Measurements from ENCODE around the gene PAIP1.
"Not testable (repeated sequence)": the region's sequence is repeated elsewhere in the genome, so short reads cannot be mapped to it uniquely, and the experiment has no call there.

Gene PAIP1

DNA sequence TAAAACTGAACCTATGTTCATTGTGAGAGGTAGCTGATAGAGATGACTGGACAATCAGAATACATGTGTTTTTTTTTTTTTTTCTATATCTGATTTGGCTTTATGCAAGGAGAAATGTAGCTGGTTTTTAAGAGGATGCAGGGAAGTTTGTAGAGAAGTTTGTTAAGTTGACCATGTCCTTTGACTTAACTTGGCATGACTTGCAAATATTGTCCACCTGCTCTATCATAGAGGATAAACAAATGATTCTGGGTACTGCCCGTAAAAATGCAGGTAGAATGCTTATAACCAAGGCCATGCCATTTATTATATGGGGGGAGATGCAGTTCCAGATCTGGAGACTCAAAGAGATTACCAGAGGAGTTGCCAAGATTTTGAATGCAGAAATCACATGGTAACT is 32.4 kb upstream of the PAIP1 start:
- no peak overlapping the region for H3K4me3 ChIP-seq (ENCODE audit: insufficient read depth, low read depth, low read length)
- no peaks in the 10 kb centered on the region for H3K4me1 ChIP-seq (ENCODE audit: control insufficient read depth, insufficient read depth, low read length)
- H3K36me3 ChIP-seq (ENCODE audit: control insufficient read depth, insufficient read depth, low read length), result no peaks in the 10 kb centered on the region
- H3K9me3 ChIP-seq (ENCODE audit: control insufficient read depth, low read length), result no peaks in the 10 kb centered on the region
- no peaks in the 10 kb centered on the region for H3K27me3 ChIP-seq (ENCODE audit: control insufficient read depth, insufficient read depth, low read length, poor library complexity, severe bottlenecking)
- H3K27ac ChIP-seq (ENCODE audit: insufficient read depth, low read depth, low read length, poor library complexity, severe bottlenecking), result no peak overlapping the region
- WGBS, 2 experiments, result 96 to 100% methylated on average over 1 of the region's 1 CpG

GRCh38 chr5:43588842-43589241 is 32.0 kb upstream of the PAIP1 start:
- 60 to 83% methylated on average over 1 of the region's 1 CpG for WGBS, 2 experiments

DNA sequence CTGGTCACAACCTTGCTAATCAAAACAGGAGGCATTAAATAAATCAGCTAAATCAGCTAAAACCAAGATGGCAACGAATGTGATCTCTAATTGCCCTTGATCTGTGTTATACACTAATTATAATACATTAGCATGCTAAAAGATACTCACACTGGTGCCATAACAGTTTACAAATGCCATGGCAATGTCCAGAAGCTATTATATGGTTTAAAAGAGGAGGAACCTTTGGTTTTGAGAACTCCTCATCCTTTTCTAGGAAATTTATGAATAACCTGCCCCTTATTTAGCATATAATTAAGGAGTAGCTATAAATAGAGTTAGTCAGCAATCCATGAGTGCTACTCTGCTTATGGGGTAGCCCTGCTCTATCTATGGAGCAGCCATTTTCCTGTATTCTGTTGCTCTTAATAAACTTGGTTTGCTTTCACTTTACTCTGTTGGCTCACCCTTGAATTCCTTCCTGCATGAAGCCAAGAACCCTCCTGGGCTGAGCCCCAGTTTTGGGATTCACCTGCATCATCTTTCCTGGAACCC is 27.4 kb upstream of the PAIP1 start:
- Histone ChIP-seq H3K36me3 (ENCODE audit: control insufficient read depth, insufficient read depth, low read length) (no peaks in the 10 kb centered on the region), H3K9me3 (ENCODE audit: control insufficient read depth, low read length) (peaks cover 2% of the 10 kb centered on the region), H3K4me3 (ENCODE audit: insufficient read depth, low read depth, low read length) (no peak overlapping the region), H3K27me3 (ENCODE audit: control insufficient read depth, insufficient read depth, low read length, poor library complexity, severe bottlenecking) (no peaks in the 10 kb centered on the region), H3K4me1 (ENCODE audit: control insufficient read depth, insufficient read depth, low read length) (no peaks in the 10 kb centered on the region), H3K27ac (ENCODE audit: insufficient read depth, low read depth, low read length, poor library complexity, severe bottlenecking) (no peak overlapping the region)
- 90% methylated on average over 1 of the region's 1 CpG; no CpG with 5 or more reads in 1 of the 2 experiments for WGBS, 2 experiments

More at GRCh38 chr5:43588842-43589241, 32.0 kb upstream of the PAIP1 start:
- Histone ChIP-seq H3K4me3 (ENCODE audit: insufficient read depth, low read depth, low read length) (no peak overlapping the region), H3K27me3 (ENCODE audit: control insufficient read depth, insufficient read depth, low read length, poor library complexity, severe bottlenecking) (no peaks in the 10 kb centered on the region), H3K9me3 (ENCODE audit: control insufficient read depth, low read length) (peaks cover 2% of the 10 kb centered on the region), H3K36me3 (ENCODE audit: control insufficient read depth, insufficient read depth, low read length) (no peaks in the 10 kb centered on the region), H3K4me1 (ENCODE audit: control insufficient read depth, insufficient read depth, low read length) (no peaks in the 10 kb centered on the region), H3K27ac (ENCODE audit: insufficient read depth, low read depth, low read length, poor library complexity, severe bottlenecking) (no peak overlapping the region)

DNA sequence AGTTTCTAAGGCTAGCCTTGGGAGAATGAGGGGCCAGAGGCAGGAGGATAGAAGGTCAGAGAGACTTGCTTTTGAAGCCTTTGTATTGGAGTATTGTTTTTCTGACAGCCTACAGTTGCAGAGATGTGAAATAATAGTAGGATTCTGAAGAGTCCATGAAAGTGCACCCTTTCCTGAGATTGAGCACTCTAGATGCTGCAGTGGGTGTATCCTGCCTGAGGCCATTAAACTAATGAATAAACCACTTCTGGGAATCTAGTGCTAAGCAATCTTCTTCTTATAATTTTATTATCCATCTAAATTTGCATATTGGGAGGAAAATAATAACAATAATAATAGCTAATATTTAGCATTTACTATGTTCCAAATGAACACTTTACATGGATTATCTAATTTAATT is 26.8 kb upstream of the PAIP1 start:
- Histone ChIP-seq H3K9me3 (ENCODE audit: control insufficient read depth, low read length) (peaks cover 2% of the 10 kb centered on the region), H3K36me3 (ENCODE audit: control insufficient read depth, insufficient read depth, low read length) (no peaks in the 10 kb centered on the region), H3K4me1 (ENCODE audit: control insufficient read depth, insufficient read depth, low read length) (no peaks in the 10 kb centered on the region), H3K27me3 (ENCODE audit: control insufficient read depth, insufficient read depth, low read length, poor library complexity, severe bottlenecking) (no peaks in the 10 kb centered on the region), H3K27ac (ENCODE audit: insufficient read depth, low read depth, low read length, poor library complexity, severe bottlenecking) (no peak overlapping the region), H3K4me3 (ENCODE audit: insufficient read depth, low read depth, low read length) (no peak overlapping the region)

DNA sequence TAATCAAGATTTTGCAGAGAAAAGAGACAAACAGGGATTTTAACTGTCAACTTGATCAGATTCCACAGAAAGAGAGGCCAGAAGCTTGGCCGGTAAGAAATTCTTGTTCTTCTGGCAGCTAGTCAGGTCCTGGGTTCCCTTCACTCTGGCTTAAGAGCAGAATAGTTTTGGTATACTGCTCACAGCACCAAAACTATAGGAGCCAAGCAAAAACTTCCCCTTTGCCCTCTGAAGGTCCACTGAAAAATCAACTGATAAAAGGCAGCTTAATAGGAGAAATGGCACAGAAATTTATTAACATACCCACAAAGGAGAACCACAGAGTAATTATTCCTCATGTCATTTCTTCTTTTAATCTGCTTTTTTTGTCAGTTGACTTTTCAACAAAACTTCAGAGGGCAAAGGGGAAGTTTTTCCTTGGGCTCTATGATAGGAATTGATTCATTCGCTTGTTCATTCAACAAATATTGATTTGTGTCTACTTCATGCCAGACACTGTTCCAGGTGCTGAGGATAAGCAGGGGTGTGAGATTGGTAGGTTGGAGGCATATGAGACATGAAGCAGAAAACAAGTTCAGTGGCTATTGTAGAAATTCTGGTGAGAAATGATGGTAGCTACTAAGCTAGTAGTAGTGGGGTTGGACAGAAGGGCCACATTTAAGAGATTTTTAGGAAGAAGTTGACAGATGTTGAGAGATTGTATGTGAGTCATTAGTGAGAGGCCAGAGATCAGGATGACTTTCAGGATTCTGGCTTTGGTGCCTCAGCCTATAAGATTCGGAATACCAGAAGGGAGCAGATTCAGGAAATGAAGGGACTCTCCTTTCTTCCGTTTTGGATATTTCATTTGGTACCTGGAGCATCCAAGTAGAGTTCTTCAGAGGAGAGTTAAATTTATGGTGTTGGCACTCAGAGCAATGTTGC is 25.5 kb upstream of the PAIP1 start:
- Histone ChIP-seq H3K9me3 (ENCODE audit: control insufficient read depth, low read length) (peaks cover 2% of the 10 kb centered on the region), H3K27ac (ENCODE audit: insufficient read depth, low read depth, low read length, poor library complexity, severe bottlenecking) (no peak overlapping the region), H3K4me3 (ENCODE audit: insufficient read depth, low read depth, low read length) (no peak overlapping the region), H3K27me3 (ENCODE audit: control insufficient read depth, insufficient read depth, low read length, poor library complexity, severe bottlenecking) (no peaks in the 10 kb centered on the region), H3K4me1 (ENCODE audit: control insufficient read depth, insufficient read depth, low read length) (no peaks in the 10 kb centered on the region), H3K36me3 (ENCODE audit: control insufficient read depth, insufficient read depth, low read length) (no peaks in the 10 kb centered on the region)
- WGBS, 2 experiments, result 90 to 95% methylated on average over 4 of the region's 4 CpGs

- Histone ChIP-seq H3K36me3 (ENCODE audit: control insufficient read depth, insufficient read depth, low read length) (no peaks in the 10 kb centered on the region), H3K27me3 (ENCODE audit: control insufficient read depth, insufficient read depth, low read length, poor library complexity, severe bottlenecking) (no peaks in the 10 kb centered on the region), H3K4me3 (ENCODE audit: insufficient read depth, low read depth, low read length) (no peak overlapping the region), H3K9me3 (ENCODE audit: control insufficient read depth, low read length) (peaks cover 2% of the 10 kb centered on the region), H3K4me1 (ENCODE audit: control insufficient read depth, insufficient read depth, low read length) (no peaks in the 10 kb centered on the region), H3K27ac (ENCODE audit: insufficient read depth, low read depth, low read length, poor library complexity, severe bottlenecking) (no peak overlapping the region)
- 86 to 93% methylated on average over 1 of the region's 1 CpG for WGBS, 2 experiments
These were observed 24.5 kb upstream of the PAIP1 start for GRCh38 chr5:43581398-43581797.

- H3K4me3 ChIP-seq (ENCODE audit: insufficient read depth, low read depth, low read length); H3K36me3 ChIP-seq (ENCODE audit: control insufficient read depth, insufficient read depth, low read length); H3K27me3 ChIP-seq (ENCODE audit: control insufficient read depth, insufficient read depth, low read length, poor library complexity, severe bottlenecking); H3K27ac ChIP-seq (ENCODE audit: insufficient read depth, low read depth, low read length, poor library complexity, severe bottlenecking); H3K9me3 ChIP-seq (ENCODE audit: control insufficient read depth, low read length); H3K4me1 ChIP-seq (ENCODE audit: control insufficient read depth, insufficient read depth, low read length): not testable (repeated sequence)
- 85 to 87% methylated on average over 9 to 10 of the region's 10 CpGs for WGBS, 2 experiments
These were observed 23.7 kb upstream of the PAIP1 start for GRCh38 chr5:43580402-43581210.

GRCh38 chr5:43573058-43573457 is 16.2 kb upstream of the PAIP1 start:
- WGBS, 2 experiments, result 100% methylated on average over 1 of the region's 1 CpG; no CpG with 5 or more reads in 1 of the 2 experiments
- Histone ChIP-seq H3K27ac (ENCODE audit: insufficient read depth, low read depth, low read length, poor library complexity, severe bottlenecking) (no peak overlapping the region), H3K9me3 (ENCODE audit: control insufficient read depth, low read length) (no peaks in the 10 kb centered on the region), H3K4me3 (ENCODE audit: insufficient read depth, low read depth, low read length) (no peak overlapping the region), H3K27me3 (ENCODE audit: control insufficient read depth, insufficient read depth, low read length, poor library complexity, severe bottlenecking) (no peaks in the 10 kb centered on the region), H3K36me3 (ENCODE audit: control insufficient read depth, insufficient read depth, low read length) (no peaks in the 10 kb centered on the region), H3K4me1 (ENCODE audit: control insufficient read depth, insufficient read depth, low read length) (no peaks in the 10 kb centered on the region)

DNA sequence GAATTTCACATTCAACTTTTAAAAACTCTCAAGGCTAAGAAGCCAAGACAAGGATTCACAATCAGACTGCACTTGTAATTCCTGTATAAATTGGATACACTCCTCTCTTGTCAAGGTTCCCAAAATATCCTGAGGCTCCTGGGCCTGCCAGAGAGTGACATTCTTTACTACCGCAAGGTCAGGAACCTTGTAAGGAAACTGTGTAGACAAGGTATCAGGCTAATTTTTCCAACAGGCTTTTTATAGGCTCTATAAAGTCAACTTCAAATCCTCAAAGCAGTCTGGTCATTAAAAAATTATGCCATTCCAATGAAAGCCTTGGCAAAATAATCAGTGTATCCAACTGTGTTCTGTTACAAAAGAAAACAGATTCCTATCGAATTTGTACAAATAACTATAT is 15.5 kb upstream of the PAIP1 start:
- H3K4me3 ChIP-seq (ENCODE audit: insufficient read depth, low read depth, low read length), result no peak overlapping the region
- 88 to 92% methylated on average over 1 of the region's 2 CpGs for WGBS, 2 experiments
- H3K9me3 ChIP-seq (ENCODE audit: control insufficient read depth, low read length), result no peaks in the 10 kb centered on the region
- H3K36me3 ChIP-seq (ENCODE audit: control insufficient read depth, insufficient read depth, low read length), result no peaks in the 10 kb centered on the region
- H3K27me3 ChIP-seq (ENCODE audit: control insufficient read depth, insufficient read depth, low read length, poor library complexity, severe bottlenecking), result no peaks in the 10 kb centered on the region
- H3K27ac ChIP-seq (ENCODE audit: insufficient read depth, low read depth, low read length, poor library complexity, severe bottlenecking), result no peak overlapping the region
- no peaks in the 10 kb centered on the region for H3K4me1 ChIP-seq (ENCODE audit: control insufficient read depth, insufficient read depth, low read length)

DNA sequence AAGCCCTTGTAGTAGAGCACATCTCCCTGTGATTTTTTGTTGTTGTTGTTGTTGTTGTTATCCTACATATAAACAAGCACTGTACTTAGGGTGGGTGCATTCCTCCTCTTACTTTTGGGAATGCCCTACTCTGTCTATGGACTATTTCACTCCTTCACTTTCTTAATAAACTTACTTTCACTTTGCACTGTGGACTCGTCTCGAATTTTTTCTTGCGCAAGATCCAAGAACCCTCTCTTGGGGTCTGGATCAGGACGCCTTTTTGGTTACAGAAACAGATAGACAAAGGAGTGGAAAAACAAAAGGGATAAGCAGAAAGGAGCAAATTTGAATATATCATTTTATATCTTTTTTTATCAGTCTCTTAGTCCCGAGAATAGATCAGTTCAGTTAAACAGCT is 14.4 kb upstream of the PAIP1 start:
- Histone ChIP-seq H3K27ac (ENCODE audit: insufficient read depth, low read depth, low read length, poor library complexity, severe bottlenecking) (no peak overlapping the region), H3K4me3 (ENCODE audit: insufficient read depth, low read depth, low read length) (no peak overlapping the region), H3K4me1 (ENCODE audit: control insufficient read depth, insufficient read depth, low read length) (no peaks in the 10 kb centered on the region), H3K36me3 (ENCODE audit: control insufficient read depth, insufficient read depth, low read length) (no peaks in the 10 kb centered on the region), H3K27me3 (ENCODE audit: control insufficient read depth, insufficient read depth, low read length, poor library complexity, severe bottlenecking) (no peaks in the 10 kb centered on the region), H3K9me3 (ENCODE audit: control insufficient read depth, low read length) (no peaks in the 10 kb centered on the region)
- WGBS, 2 experiments, result 95% methylated on average over 5 of the region's 5 CpGs
